Body of pancreas (tissue), 4 donors: Measurements from ENCODE around the gene TOR1AIP2.

ENCODE experiments used
- CTCF ChIP-seq, 7 experiments: fragments of 450-650 bp in 4 of 7; fragments of 200-600 bp in 3 of 7; sonication (generic) in 3 of 7; IDR thresholded peaks; one replicate each; pipeline ENCODE4 v1.5.1; 2016 to 2019; ENCODE audit warnings: antibody characterized with exemption in 7 of 7
- POLR2A ChIP-seq, 3 donors: fragments of 450-650 bp; IDR thresholded peaks; one replicate each; pipeline ENCODE4 v1.6.1; 2016; ENCODE audit warnings: antibody characterized with exemption in 3 of 3, mild to moderate bottlenecking in 2 of 3

- TF ChIP-seq CTCF (IDR thresholded peaks at IDR 0.05) (no peak), POLR2A (IDR thresholded peaks at IDR 0.05) (no peak)
These were observed 48.6 kb upstream of the TOR1AIP2 start for GRCh38 chr1:179925922-179926849.
